Measurements from ENCODE around the gene CAMK2D.
"Not testable (repeated sequence)": the region's sequence is repeated elsewhere in the genome, so short reads cannot be mapped to it uniquely, and the experiment has no call there.

CAMK2D gene

DNA sequence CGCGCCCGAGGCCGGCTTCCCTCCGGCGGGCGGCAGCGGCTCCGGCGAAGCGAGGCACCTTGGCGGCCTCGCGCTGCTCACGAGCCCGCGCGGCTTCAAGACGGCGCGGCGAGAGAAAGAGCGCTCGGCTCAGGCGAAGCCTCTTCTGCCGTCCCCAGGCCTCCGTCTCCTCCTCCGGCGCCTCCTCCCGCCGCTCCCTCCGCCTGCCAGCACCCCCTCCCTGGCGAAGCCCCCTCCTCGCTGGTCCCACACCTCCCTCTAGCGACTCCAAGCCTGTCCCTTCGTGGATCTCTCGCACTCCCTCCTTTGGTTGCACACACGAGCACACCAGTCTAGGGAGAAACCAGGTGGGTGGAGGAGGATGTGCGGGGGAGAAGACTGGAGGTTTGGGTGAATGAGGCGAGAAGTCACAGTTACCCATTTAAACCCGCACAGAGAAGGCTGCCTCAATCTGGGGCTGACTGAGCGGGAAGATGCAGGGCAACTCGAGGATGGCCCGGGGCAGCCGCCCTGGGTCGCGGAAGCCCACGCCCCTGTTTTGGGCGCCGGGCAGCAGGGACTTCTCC lies at the start of gene CAMK2D:
TSS of gene CAMK2D (minus strand) at position 119 of the 566 bp plus-strand sequence. CDS start 670 bp downstream, outside the sequence.
- peak; percentile 54 to 61 for DNase-seq

DNA sequence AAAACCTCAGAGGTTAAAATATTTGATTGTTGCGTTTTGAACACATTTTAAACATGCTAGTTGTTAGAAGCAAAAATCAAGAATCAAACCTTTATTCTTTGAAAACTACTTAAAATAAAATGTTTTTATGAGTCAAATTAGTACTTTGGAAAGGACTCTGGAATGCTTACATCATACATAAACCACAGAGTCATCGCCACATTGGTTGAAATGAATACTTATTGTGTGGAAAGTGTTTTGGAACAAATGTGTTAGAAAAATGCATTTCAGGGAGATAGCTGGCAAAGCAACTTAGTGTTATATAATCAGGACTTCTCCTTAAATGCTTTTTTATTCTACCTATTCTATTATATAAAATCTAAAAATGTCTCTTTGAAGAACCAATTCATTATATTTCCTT lies 49.4 kb upstream of the CAMK2D start:
- DNase-seq = no peak

DNA sequence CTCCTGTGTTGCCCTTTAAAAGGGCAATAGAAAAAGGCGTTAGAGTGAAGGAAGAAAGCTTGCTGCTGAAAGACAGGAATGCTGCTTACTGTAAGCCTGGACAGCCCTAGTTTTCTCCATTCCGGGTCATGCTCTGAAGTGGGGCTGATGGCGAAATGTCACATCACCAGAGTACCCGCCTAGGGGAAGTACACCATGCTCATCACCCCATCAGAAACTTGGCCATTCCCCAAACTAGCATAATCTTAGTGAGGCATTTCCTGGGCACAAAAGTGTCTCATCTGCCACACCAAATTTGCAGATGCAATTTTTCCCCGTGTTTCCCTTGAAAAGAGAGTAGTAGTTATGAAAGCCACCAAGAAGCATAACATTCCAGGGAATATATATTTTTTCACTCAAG lies 47.8 kb upstream of the CAMK2D start:
- DNase-seq = no peak

DNA sequence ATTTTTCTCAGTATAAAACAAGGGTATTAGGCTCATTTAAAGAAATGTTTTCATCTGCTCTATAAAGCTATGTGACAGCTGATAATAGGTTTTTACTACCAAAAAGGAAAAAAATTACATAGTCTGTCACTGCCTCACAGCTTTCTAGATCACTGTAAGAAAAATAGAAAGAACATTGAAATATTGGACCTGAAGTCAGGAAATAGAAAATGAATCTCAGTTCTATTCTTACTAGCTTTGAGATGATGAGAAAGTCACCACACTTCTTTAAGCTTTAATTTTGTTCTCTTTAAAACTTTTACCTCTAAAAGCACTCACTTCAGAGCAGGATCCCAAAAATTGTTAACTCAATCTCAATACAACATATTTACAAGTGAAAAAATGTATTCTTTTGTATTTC lies 45.3 kb upstream of the CAMK2D start:
- no peak for DNase-seq

DNA sequence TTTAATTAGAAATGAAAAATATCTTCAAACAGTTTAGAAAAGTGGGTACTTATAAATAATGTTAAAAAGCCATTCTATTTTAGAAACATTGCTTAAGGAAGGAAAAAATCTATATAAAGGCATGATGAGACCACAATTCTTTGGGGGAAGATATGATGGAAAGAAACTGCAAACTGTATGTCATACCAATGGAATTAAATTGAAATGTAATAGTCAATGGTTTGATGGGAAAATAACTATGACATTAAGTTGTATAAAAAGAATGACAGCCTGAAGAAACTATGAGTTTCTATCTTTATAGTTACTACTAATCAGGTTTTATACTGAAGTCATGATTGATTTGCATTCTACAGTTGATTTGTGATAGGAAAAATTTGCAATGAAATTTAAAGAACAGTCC lies 40.3 kb upstream of the CAMK2D start:
- no peak for DNase-seq

DNA sequence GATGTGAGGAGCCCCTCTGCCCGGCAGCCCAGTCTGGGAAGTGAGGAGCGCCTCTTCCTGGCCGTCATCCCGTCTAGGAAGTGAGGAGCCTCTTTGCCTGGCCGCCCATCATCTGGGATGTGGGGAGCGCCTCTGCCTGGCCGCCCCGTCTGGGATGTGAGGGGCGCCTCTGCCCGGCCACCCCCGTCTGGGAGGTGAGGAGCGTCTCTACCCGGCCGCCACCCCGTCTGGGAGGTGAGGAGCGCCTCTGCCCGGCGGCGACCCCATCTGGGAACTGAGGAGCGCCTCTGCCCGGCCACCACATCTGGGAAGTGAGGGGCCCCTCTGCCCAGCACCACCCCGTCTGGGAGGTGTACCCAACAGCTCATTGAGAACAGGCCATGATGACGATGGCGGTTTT lies 34.8 kb upstream of the CAMK2D start:
- DNase-seq = not testable (repeated sequence)

DNA sequence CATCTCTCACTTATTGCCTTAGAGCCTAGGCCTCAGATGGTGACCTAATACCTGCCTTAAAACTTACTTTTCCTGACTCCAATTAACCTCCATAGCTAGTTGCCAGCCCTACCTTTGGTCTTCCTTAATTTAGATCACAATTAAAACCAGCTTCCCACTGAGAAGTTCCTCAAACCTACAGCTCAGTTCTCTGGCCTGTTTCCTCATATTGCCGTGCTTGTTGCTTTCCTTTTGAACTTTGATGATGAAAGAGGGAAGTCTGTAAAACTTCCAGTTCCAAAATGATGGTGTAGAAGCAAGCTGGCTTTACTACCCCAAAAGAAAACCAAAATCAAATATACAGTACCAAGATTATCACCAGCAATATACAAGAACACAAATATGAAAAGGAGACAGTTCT lies 28.9 kb upstream of the CAMK2D start:
- DNase-seq = peak; percentile 60 to 61

DNA sequence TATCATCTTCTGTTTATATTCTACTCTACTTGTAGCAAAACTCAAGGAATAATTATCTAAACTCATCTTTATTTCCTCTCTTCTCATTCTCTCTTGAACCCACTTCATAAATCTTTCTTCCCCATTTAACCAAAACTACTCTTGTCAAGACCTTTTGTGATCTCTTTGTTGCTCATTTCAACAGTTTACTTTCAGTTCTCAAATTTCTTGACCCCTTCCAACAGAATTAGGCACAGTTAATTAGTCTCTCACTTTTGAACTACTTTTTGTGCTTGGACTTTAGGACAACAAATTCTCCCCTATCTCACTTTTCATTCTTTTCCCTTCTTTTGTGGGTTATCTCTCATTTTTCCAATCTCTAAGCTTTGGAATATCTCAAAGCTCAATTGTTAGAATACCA lies 27.4 kb upstream of the CAMK2D start:
- no peak for DNase-seq

DNA sequence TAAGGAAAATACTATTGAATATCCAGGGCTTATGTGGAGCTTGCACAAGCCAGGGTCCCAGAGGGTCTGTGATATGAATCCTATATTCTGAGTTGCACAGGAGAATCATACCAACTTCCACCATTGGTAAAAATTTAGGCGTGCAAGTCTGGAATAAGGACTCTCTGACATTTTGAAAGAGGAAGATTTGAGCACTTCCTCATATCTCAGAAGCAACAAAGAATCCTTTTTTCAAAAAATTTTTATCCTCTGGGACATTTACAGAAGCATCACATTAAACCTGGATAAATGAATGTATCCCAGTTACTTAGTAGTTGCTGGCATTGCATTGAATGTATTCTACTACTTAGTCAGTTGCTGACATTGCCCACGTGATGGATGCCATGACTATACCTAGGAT lies 24.2 kb upstream of the CAMK2D start:
- DNase-seq = peak in 1 of 2 experiments; percentile 4

DNA sequence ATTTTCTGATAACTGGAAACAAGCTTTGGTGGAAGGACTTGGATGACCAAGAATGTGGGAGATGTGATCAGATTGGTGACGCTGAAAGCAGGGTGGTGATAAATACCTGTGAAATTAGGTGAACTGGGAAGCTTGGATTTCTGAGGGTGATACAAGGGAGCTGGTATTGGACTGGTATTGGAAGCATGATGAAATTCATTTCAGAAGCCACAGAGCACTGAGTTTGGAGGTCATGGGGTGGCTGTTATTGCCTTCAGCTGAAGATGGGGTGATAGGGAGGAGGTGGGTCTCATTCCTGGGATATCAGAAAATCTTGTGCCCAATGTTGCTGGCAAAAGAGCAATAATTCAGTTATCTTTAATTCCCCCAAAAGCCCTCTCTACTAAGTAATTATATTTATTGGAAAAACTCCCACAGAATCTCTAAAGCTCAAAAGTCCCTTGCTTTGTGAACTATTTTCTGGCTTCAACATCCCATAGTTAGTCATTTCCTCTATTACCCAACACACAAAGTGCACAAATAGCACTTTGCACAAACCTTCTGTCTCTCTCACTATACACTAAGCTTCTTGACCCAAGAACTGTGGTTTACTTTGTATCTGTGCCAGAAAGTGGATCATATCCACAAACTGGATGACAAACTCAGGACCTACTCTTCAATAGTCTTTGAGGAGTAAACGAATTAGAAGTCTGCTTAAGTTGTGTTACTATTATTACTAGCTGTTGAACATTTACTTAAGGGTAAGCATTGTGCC lies 23.1 kb upstream of the CAMK2D start:
- peak; percentile 84 to 89 for DNase-seq

DNA sequence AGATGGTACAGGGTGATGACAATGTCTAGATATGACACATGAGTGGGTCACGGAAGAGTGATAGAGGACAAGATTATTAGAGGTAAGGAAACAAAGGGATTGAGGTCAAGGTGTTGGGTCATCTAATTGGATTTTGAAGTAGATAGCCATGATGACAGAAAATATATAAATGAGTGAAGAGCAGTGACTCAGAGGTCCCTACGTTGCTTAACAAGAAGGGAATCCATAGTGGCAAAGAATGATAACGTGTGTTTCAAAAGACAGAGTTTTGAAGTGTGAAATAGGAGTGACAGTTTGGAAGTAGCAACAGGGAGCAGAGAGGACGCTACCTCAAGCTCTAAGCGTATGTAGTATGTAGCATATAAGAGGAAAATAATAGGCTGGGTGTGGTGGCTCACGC lies 22.2 kb upstream of the CAMK2D start:
- DNase-seq = no peak

DNA sequence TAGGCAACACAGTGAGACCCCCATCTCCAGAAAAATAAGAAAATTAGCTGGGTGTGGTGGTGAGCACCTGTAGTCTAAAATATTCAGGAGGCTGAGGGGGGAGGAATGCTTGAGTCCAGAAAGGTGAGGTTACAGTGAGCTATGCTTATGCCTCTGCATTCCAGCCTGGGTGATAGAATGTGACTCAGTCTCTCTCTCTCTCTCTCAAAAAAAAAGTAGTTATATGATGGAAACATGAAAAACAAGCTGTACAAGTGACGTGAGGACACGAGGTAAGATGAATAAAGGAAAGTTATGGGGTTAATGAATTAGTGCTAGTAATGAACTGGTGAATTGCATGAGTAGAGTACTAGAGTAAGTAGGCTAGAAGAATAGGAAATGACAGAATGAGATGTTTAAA lies 21.8 kb upstream of the CAMK2D start:
- no peak for DNase-seq

DNA sequence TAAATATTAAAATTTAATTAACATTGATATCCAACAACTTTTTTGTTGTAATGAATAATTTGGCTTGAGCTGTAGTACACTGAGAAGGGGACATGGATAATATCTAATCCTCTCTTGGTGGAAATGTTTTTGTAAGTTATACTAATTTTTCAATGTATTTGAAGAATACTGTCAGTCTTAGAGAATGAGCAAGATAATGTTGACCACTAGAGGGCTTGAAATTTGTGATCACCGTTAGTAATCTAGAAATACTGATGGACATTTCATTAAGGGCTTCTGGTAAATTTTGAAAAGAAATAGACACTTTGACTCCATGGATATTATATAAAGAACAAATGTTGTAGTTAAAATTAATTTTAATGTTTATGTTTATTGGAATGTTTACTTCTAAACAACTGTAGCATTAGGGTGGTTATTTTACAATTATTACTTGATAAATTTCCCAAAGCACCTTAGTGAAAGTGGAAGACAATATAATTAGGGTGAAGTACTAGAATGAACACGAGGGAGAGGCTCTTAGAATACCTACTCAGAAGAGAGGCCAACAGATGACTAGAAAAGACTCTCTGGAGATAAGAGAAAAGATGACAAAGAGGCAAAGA lies 20.0 kb upstream of the CAMK2D start:
- peak; percentile 47 to 68 for DNase-seq

DNA sequence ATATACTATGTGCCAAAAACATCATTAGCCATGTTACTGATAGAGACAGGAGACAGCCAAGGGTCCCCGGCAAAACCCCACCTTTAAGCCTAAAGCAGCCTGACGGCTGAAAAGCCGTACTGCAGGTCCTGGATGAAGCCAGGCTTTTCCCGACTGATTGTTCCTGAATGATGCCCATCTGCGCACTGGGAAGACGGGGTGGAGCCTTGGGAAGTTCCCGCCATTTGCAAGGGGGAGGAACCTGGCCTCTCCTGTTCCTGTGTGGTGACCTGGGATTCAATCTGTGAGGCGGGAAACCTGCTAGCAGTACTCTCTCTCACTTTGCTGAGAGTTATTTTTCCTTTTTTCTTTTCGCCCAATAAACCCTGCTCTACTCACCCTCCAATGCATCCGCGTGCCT lies 15.1 kb upstream of the CAMK2D start:
- DNase-seq = no peak

DNA sequence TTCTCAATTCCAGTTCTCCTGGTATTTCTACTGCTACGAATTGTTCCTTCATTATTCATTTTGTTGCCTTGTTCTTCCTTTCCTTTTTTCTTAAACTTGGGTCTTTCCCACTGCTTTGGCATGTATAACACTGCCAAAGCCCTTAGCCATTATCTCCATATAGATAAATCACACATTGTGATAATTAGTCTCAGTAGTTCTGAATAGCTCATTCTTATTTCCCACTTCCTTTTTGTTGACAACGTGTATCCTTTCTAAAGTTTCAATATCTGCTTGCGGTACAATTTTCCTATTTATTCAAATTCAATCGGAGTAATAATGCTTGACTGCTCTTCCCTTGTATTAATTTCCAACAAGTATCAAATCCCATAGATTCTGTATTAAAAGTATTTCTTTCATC lies 14.5 kb upstream of the CAMK2D start:
- DNase-seq = no peak

DNA sequence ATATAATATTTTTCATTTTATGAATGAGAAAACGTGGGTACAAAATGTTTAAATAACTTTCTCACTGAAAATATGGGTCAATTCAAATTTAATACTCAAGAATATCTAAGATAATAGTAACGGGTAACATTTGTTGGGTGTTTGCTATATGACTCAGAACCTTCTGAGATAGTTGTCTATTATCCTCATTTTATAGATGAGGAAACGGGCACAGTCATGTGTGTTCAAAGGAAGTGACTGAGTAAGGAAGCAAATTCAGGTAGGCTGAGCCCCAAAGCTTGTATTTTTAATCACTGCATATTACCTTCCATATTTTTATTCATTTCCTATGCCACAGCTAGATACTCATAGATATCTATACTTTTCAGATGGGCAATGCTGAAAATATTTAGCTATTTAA lies 12.2 kb upstream of the CAMK2D start:
- DNase-seq = no peak

DNA sequence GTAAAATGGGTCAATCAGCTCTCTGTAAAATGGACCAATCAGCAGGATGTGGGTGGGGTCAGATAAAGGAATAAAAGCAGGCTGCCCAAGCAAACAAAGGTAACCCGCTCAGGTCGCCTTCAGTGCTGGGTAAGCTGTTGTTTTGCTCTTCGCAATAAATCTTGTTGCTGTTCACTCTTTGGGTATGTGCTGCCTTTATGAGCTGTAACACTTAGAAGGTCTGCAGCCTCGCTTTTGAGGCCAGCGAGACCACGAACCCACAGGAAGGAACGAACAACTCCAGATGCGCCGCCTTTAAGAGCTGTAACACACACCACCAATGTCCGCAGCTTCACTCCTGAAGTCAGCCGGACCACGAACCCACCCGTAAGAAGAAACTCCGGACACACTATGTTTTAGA lies 11.5 kb upstream of the CAMK2D start:
- DNase-seq = peak in 1 of 2 experiments; percentile 19

DNA sequence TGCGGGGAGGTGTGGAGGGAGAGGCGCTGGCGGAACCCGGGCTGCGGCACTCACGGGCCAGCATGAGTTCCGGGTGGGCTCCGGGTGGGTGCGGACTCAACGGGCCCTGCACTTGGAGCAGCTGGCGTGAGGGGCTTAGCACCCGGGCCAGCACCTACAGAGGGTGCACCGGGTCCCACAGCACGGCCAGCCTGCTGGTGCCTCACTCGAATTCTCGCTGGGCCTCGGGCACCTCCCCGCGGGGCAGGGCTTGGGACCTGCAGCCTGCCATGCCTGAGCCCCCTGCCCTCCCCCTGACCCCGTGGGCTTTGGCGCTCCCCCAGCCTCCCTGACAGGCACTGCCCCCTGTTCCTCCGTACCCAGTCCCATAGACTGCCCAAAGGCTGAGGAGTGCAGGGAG lies 10.8 kb upstream of the CAMK2D start:
- DNase-seq = no peak

DNA sequence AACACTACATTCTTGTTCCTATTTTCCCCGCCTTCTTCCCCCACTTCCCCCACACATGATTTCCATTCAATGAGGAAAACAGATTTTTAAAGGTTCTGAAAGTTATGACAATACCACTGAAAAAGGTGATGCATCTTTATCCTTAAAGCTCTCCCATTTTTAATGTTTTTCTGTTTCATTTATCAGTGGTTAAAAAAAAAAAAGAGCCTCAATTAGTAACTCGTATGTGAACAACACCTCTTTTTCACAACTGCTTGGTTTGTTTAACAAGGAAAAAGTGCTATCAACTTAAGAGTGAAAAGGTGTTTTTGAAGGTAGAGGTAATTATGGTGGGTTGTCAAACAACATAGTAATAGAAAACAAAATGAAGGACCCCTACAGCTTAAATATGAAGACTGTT lies 8.2 kb upstream of the CAMK2D start:
- no peak for DNase-seq

DNA sequence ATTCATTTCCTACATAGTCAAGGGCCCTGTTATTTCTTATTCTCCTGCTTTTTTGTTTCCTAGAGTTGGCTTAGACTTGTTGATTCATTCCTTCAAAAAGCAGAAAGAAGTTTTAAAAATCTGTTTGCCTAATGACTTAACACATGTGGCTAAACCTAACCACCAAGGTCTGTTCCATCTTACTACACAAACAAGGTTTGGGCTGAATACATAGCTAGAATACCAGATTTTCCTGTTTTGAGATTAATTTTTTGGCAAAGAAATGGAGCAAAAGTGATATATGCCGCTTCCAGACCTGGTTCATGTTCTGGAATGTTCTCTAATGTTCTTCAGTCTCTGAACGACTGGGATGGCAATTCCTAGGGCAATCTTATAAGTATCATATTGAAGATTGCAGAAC lies 7.4 kb upstream of the CAMK2D start:
- DNase-seq = no peak

DNA sequence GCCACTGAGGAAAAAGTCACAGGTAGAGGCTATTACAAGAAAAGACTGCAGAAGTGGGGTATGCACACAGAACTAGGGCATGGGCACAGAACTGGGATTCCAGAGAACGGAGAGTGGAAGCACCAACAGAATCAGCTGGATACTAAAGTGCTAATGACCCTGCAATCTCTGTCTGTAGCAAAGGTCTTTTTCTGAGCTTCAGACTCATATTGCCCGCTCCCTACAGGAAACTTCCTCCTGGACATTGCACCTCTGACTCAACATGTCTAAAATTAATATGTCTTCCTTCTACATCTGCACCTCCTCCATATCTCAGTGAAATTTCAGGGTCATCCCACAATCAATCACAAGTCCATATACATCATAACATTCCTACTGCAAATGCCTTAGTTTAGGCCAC lies 5.3 kb upstream of the CAMK2D start:
- DNase-seq = no peak

DNA sequence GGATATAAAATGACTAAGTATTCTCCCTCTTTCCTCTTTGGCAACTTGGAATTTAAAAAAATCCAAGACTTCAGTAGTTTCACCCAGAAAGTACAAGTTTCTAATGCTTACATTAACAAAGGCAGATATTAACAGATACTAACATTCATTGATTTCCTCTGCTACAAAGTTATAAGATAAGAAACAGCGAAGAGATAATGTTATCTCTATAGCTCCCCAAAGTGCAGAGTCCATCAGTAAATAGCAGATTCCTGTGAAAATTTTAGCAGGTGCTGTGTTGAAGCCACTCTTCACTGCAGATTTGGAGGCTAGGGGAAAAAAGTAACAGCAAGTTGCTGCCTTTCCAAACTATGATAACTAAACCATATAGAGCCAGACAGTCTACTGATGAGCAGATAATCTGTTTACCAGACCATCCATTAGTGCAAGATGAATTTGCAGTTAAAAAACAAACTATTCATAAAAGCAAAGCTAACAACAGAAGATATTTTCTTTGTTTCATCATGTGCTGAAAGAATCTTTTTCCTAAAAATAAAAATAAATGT lies 3.3 kb upstream of the CAMK2D start:
- no peak for DNase-seq

DNA sequence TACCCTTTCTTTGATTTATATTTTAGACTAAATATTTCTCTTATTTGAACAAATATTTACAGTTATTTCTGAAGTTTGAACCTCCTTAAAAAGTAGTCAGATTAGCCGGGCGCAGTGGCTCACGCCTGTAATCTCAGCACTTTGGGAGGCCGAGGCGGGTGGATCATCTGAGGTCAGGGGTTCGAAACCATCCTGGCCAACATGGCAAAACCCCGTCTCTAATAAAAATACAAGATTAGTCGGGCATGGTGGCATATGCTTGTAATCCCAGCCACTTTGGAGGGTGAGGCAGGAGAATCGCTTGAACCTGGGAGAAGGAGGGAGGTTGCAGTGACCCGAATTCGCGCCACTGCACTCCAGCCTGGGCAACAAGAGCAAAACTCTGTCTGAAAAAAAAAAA lies 2.4 kb upstream of the CAMK2D start:
- DNase-seq = not testable (repeated sequence)

DNA sequence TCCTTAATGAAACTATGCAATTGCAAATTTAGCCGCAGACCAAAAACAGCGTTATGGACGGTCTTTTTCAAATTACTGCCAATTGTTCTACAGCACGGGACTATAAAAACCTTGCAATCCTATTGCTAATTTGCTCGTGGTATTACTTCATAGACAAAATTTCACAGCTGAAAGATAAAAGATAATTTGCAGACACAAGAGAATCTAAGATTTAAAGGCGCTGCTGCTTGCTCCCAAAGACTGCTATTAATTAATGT lies 1.4 kb upstream of the CAMK2D start:
- DNase-seq = no peak

Data from Kasumi-1 (cell line).